ENCODE data around the gene ERCC2.

Gene ERCC2

DNA sequence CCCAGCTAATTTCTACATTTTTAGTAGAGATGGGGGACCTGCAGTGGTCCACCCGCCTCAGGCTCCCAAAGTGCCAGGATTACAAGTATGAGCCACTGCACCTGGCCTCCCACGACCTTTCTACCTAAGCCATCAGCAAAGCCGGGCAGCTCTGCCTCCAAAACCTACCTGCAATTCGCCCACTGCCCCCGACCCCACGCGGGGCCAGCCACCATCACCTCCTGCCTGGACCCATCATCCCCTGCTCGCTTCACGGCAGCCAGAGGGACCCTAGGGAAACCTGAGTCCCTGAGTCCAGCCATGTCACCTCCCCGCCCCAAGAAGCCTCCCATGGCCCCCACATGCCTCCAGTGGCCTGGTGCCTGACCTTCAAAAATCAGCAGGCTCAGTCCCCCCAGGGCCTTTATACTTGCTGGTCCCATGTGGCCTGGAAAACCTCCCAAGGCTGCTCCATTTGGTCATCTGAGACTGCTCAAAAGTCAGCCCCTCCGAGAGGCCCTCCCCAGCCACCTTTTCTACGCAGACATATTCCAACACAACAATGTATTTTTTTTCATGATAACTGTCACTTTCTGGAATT is 12.1 kb downstream of the ERCC2 start:
- DNase-seq (ENCODE audit: low read depth in 1 of 2, low spot score in 1 of 2), result no peak
- TF ChIP-seq JUND (IDR thresholded peaks at IDR 0.05; ENCODE audit: low read depth), result no peak
- in situ Hi-C loops (cut with HindIII; ENCODE audit: low pct_unique_long_range_greater_than_20kb, low sequenced_read_pairs), result no loop called here

GRCh38 chr19:45357445-45357783 is 13.0 kb downstream of the ERCC2 start:
- DNase-seq (ENCODE audit: low read depth in 1 of 2, low spot score in 1 of 2), result no peak
- in situ Hi-C loops (cut with HindIII; ENCODE audit: low pct_unique_long_range_greater_than_20kb, low sequenced_read_pairs), result no loop called here
- TF ChIP-seq JUND (IDR thresholded peaks at IDR 0.05; ENCODE audit: low read depth), result no peak

DNA sequence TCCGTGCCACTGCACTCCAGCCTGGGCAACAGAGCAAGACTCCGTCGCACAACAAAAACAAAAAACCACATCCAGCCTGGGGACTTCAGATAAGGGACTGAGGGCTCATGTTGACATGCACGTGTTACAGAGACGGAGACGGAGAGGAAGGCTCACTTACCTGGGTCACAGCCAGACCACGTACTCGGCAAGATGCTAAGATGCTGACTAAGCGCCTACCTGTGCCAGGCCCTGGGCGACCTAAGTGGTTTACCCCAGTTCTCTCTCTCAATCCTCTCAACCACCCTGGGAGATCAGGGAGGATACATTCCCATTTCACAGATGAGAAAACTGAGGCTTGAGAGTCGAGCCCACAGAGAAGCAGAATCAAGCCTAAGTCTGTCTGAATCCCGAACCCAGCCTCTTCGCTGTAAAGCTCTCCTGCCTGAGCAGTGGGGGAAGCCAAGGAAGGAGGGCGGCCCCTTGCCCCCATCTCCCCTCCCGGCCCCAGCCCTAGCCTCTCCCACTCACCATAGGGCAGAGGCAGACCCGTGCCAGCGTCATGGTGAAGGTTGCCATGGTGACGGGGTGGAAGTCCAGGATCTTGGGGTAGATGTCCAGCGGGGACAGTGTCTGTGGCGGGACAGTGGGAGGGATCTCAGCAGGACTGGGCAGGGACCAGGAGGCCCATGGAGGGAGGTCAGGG is 13.5 kb downstream of the ERCC2 start:
- no peak for TF ChIP-seq JUND (IDR thresholded peaks at IDR 0.05; ENCODE audit: low read depth)
- in situ Hi-C loops (cut with HindIII; ENCODE audit: low pct_unique_long_range_greater_than_20kb, low sequenced_read_pairs), result no loop called here

DNA sequence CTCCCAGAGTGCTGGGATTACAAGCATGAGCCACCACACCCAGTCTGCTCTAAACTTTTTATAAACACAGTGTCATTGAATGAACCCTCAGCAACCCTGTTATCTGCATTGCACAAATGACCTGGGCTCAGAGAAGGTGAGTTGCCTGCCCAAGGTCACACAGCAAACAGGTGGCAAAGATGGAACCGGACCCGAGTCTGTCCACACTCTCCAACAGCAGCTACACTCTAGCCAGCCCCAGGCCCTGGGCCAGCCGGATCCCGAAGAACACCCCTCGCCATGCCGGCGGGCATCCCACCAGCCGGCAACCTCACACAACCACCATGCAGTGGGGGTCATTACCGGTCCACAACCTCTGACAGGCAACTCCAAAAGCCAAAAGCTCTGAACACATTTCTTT is 14.5 kb downstream of the ERCC2 start:
- DNase-seq (ENCODE audit: low read depth in 1 of 2, low spot score in 1 of 2), result no peak
- TF ChIP-seq JUND (IDR thresholded peaks at IDR 0.05; ENCODE audit: low read depth), result no peak
- in situ Hi-C loops (cut with HindIII; ENCODE audit: low pct_unique_long_range_greater_than_20kb, low sequenced_read_pairs), result no loop called here

More for the DNA sequence above, 13.5 kb downstream of the ERCC2 start:
- no peak for DNase-seq (ENCODE audit: low read depth in 1 of 2, low spot score in 1 of 2)

GRCh38 chr19:45355402-45355801 is 15.0 kb downstream of the ERCC2 start:
- DNase-seq (ENCODE audit: low read depth in 1 of 2, low spot score in 1 of 2), result no peak
- in situ Hi-C loops (cut with HindIII; ENCODE audit: low pct_unique_long_range_greater_than_20kb, low sequenced_read_pairs), result no loop called here
- no peak for TF ChIP-seq JUND (IDR thresholded peaks at IDR 0.05; ENCODE audit: low read depth)

- in situ Hi-C loops (cut with HindIII; ENCODE audit: low pct_unique_long_range_greater_than_20kb, low sequenced_read_pairs), result no loop called here
- DNase-seq (ENCODE audit: low read depth in 1 of 2, low spot score in 1 of 2), result no peak
- no peak for TF ChIP-seq JUND (IDR thresholded peaks at IDR 0.05; ENCODE audit: low read depth)
Observed at GRCh38 chr19:45354241-45354842, 16.0 kb downstream of the ERCC2 start.

DNA sequence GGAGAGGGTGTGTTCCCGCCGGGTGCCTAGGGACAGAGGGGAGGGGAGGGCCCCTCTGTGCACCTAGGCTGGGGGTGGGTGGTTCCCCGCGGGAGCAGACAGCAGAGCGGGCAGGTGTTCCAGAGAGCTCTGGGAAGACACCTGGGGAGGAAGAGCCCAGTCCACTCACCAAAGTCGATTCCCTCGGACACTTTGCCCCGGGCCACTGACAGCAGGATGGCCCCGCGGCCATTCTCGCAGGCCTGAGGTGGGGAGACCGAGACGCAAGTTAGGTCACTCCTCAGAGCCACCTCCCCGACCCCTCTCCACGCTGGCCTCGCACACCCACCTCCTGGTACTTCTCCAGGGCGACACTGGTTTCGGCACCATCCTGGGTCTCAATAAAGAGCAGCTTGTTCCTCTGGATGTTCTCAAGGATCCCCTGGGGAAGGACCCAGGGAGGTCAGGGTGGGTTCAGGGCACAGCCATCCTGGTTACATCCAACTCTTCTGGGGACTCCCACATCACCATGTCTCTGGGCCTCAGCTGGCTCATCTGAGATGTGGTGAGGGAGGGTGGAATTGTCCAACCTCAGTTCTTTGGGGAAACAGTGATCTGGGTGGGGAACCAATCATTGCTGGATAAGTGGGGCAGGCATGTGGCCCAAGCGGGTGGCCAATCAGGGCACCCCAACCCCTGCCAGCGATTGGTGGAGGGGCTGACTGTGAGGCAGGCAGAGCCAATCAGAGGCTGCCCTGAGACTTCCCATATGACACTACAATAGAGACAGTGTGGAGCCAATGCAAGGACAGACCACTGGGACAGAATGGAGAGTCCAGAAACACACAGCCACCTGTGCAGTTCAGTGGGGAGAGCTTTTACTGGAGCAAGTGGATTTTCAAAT is 17.2 kb downstream of the ERCC2 start:
- TF ChIP-seq JUND (IDR thresholded peaks at IDR 0.05; ENCODE audit: low read depth), result no peak
- DNase-seq (ENCODE audit: low read depth in 1 of 2, low spot score in 1 of 2), result no peak
- in situ Hi-C loops (cut with HindIII; ENCODE audit: low pct_unique_long_range_greater_than_20kb, low sequenced_read_pairs), result no loop called here

DNA sequence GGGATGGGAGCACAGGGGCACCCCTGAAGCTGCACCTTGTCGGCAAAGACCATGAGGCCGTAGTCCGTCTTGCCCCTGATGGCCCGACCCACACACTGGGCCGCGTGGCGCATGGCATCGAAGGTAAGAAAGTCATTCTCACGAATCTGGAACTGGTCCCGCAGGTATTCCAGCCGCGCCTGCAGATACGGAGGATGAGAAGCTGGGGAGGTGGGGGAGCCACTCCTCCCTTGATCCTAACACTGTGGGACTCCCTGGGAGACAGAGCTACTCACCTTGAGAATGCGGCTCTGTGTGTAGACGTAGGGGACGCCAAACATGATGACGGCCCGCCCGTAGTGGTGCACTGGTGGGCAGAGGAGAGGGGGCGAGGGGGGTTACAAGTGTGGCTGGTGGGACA is 17.9 kb downstream of the ERCC2 start:
- DNase-seq (ENCODE audit: low read depth in 1 of 2, low spot score in 1 of 2), result no peak
- in situ Hi-C loops (cut with HindIII; ENCODE audit: low pct_unique_long_range_greater_than_20kb, low sequenced_read_pairs), result no loop called here
- TF ChIP-seq JUND (IDR thresholded peaks at IDR 0.05; ENCODE audit: low read depth), result no peak

- in situ Hi-C loops (cut with HindIII; ENCODE audit: low pct_unique_long_range_greater_than_20kb, low sequenced_read_pairs), result no loop called here
- no peak for DNase-seq (ENCODE audit: low read depth in 1 of 2, low spot score in 1 of 2)
- TF ChIP-seq JUND (IDR thresholded peaks at IDR 0.05; ENCODE audit: low read depth), result no peak
Observed at GRCh38 chr19:45352062-45352461, 18.3 kb downstream of the ERCC2 start.

GRCh38 chr19:45351401-45351952 is 18.9 kb downstream of the ERCC2 start:
- in situ Hi-C loops (cut with HindIII; ENCODE audit: low pct_unique_long_range_greater_than_20kb, low sequenced_read_pairs), result no loop called here
- no peak for TF ChIP-seq JUND (IDR thresholded peaks at IDR 0.05; ENCODE audit: low read depth)
- DNase-seq (ENCODE audit: low read depth in 1 of 2, low spot score in 1 of 2), result no peak

DNA sequence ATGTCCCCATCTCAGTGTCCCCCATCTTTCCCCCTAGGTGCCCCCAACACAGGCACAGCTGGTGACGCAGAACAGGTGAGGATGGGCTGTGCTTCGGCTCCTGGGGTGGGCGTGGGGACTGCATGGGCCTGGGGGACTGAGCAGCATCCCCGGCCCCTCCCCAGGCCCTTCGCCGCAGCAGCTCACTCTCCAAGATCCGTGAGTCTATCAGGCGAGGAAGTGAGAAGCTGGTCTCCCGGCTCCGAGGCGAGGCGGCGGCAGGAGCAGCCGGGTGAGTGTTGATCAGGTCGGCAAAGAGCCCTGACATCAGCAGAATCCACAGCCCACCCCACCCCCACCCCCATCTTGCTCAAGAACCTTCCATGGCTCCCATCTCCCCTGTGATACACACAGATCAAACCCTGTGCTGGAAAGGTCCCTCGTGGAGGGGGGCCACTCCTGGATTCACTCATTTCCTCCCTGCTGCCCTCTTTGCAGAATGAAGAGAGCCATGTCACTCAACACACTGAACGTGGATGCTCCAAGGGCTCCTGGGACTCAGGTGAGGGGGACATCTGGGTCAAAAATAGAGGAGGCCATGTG is 19.8 kb downstream of the ERCC2 start:
- no peak for TF ChIP-seq JUND (IDR thresholded peaks at IDR 0.05; ENCODE audit: low read depth)
- DNase-seq (ENCODE audit: low read depth in 1 of 2, low spot score in 1 of 2), result no peak
- in situ Hi-C loops (cut with HindIII; ENCODE audit: low pct_unique_long_range_greater_than_20kb, low sequenced_read_pairs), result no loop called here

DNA sequence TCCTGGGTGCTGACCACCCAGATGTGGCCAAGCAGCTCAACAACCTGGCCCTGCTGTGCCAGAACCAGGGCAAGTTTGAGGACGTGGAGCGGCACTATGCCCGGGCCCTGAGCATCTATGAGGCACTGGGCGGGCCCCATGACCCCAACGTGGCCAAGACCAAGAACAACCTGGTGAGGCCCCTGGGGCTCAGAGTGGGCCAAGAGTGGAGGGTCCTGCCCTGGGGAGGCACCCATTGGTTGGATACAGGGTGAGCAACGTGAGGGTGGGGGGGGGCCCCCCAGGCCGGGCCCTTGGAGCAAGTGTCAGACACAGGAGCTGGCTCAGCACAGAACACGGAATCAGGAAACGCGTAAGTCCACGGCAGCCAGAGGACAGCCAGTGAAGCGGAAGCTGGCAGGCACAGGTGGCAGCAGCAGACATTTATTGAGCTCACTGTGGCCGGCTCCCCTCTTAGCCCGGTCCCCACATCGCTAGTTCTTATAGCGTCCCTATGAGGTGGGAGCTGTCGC is 20.9 kb downstream of the ERCC2 start:
- in situ Hi-C loops (cut with HindIII; ENCODE audit: low pct_unique_long_range_greater_than_20kb, low sequenced_read_pairs), result no loop called here
- no peak for DNase-seq (ENCODE audit: low read depth in 1 of 2, low spot score in 1 of 2)
- no peak for TF ChIP-seq JUND (IDR thresholded peaks at IDR 0.05; ENCODE audit: low read depth)

All from T47D (cell line).